ENCODE measurements around the gene OPN4.

OPN4 gene

DNA sequence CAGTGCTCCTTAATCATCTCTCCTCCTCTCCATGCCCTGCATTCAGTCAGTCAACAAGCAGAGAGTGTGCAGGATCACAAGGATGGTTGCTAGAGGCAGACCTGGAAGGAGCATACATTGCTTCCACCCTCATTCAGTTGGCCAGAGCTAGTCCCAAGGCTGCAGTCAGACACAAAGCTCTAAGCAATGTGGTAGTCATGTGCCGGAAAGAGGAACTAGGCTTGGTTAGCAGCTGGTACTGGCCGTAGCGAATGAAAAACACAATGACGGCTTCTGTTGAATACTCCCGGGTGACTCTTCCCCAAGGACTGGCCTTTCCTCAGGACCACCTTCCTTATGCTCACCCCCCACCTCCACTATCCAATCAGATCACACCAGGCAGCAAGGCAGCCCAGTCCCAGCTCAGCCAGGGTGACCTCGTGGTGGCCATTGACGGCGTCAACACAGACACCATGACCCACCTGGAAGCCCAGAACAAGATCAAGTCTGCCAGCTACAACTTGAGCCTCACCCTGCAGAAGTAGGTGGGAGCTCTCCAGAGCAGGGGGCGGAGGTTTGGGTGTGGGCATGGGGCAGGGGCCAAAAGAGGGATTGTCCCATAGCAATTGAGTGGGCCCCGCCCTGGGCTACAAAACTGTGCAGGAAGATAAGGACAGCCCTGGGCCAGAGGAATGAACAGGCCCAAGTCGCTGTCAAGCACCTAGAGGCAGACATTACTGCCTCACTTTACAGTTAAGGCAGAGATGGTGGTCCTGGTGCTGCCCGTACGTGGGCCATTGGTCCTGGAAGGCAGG, 24.8 kb downstream of the OPN4 start:
- no peak for DNase-seq (ENCODE audit: low read depth in 3 of 3)

DNA sequence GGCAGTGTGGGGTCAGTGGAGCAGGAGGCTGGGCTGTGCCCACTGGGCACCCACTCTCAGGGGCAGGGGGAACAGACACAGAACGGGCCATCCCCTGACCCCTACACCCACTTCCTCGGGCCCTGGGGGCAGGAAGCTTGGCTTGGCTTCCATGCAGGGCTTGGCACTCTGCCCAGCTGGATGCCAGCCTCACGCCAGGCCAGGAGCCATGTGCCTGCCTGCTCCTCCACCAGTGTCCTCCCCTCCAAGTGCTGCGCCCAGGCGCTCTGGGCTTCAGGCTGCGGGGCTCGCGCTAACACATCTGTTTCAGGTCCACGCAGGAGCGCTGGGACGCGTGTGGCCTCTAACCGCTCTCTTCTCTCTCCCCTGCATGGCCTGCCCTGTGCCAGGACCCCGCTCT, 26.7 kb downstream of the OPN4 start:
- DNase-seq (ENCODE audit: low read depth in 3 of 3) = no peak

DNA sequence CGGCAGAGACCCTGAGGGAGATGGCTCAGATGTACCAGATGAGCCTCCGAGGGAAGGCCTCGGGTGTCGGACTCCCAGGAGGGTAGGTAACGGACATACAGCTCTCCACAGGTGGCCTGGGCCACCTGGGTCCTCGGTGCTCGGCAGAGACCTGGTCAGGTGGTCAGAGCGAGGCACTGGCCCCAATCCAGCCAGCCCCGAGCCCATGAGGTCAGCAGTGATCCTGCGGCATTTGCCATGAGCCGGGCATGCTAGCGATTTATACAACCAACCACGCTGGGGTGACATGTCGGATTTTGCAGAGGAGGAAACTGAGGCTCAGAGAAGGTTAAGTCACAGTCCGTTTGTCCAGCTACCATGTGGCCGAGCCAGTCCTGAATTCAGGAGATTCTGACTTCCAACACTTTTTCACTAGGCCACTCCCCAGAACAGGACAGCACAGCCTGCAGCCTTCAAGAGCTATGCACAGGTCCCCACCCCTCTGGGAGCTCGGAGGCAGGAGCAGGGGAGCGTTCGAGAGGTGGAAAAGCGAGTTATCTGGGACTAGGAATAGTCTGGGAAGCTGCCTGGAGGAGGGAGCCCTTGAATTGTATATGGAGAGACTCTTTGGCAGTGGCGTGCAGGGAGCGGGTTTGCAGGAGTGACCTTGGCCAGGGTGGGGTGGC, 27.5 kb downstream of the OPN4 start:
- DNase-seq (ENCODE audit: low read depth in 3 of 3) = no peak

DNA sequence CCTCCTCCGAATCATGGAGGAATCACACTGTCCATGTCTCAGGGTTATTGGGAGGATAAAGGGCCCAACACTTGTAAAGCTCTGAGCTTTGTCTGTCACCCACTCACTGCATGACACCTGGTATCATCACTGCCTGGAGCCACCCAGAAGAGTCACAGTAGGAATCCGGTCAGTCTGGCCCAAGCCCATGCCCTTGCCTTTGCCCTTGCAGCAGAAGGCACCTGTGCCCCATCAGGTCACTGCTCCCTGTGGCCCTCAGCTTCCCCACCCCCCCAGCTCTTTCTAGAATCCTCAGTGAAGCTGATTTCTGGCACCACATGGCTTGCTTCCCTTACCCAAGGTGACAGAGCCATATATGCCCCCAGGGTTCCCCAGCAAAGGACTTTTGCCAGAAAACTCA, 28.3 kb downstream of the OPN4 start:
- DNase-seq (ENCODE audit: low read depth in 3 of 3) = no peak

DNA sequence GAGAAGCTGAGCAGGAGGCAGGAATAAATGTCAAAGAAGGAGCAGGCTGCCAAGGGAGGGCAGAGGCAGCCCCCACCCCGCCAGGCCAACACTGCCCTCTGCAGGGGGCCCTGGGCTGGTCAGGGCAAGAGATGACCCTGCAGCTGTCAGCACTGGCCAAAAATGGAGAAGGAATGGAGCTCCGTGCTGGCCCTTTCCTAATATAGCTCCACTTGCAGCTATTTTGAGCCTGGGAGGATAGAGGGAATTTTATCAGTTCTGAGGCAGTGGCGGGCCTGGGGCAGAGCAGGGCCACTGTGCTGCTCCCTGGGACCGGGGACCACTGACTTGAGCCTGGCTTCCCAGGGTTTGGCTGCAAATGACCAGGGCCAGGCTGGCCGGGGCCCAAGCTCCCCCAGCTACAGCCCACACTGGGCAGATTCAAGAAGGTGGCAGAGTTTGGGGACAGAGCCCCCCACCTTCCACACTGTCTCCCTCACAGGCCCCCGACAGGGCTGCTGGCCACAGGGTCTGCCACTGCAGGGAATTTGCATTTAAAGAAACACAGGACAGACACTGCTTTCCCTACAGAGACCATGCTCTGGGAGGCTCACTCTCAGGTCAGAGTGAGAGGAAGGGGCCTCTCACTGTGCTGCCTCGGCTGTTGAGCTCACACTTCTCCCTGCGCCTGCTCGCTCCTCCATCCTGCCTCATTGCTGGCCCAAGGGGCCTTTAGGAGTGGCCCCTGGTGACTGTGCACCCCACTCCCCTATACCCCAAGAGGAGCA, 30.2 kb downstream of the OPN4 start:
- DNase-seq (ENCODE audit: low read depth in 3 of 3) = no peak

DNA sequence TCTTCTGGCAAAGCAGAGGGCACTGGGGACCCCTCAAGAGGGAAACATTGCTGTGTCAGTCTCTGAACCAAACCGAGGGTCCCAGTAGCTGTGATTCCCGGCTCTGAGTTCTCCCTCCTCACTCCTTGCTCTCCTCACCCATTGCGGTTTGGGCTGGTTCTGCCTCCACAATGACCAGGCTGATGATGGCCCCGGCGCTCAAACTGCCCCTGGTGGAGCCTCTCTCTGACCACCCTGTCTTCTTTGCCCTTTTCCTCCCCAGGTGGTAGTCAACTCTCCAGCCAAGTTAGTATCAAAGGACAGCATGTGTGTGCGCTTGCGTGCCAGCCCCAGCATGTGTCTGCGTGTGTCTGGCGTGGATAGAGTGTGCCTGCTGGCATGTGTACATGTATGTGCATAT, 31.1 kb downstream of the OPN4 start:
- no peak for DNase-seq (ENCODE audit: low read depth in 3 of 3)

DNA sequence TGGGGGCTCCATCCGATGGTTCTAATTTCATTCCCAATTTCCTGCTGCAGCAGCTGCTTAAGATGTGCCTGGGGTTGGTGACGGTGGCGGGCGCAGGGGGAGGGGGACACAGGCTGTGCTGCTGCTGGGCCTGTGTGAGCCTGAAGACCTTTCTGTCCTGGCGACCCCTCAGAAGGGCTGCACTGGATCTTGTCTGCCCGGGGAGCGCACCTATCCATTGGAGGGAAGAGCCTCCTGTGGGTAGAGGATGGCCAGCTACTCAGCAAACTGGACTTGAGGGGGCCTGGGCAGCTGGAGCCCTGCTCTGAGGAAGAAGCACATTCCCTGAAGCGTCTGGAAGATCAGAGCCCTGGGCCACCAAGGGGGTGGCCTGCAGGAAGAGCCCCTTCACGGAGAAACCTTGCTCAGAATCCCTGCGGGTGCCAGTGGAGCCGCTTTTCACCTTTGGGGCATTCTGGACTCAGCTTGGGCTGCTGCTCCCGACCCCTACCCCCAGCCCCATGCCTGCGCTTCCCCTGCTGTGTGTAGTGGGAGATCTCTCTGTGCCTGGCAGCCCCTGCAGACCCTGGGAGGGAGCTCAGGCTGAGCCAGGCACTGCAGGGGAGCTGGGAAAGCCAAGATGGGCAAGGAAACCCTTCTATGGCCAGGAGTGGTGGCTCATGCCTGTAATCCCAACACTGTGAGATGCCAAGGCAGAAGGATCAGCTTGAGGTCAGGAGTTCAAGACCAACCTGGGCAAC, 31.7 kb downstream of the OPN4 start:
- no peak for DNase-seq (ENCODE audit: low read depth in 3 of 3)

DNA sequence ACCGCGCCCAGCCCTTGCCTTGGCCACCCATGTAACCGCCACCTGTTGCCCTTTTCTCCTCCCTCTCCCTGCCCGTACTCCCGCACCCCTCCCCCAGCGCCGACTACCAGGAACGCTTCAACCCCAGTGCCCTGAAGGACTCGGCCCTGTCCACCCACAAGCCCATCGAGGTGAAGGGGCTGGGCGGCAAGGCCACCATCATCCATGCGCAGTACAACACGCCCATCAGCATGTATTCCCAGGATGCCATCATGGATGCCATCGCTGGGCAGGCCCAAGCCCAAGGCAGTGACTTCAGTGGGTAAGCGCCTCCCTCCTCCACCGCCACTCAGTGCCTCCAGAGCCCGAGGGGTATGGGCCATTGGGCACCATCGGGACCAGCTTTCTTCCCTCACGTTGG, 32.6 kb downstream of the OPN4 start:
- DNase-seq (ENCODE audit: low read depth in 3 of 3) = no peak

DNA sequence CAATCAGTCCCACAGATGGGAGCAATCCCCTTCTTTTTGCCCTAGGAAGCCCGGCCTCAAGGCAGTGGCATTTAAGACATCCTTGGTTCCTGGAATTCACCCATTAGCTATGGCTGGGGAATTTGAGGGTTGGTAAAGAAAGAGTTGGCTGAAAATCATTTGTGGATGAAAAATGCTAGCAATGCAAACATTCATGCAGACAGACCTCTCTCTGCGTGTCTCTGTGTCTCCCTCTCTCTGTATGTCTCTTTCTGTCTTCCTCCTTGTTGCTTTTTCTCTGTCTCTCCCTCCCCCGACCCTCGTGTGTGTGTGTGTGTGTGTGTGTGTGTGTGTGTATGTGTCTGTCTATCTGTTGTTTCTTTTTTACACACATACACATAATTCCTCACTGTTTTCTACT, 33.4 kb downstream of the OPN4 start:
- DNase-seq (ENCODE audit: low read depth in 3 of 3) = no peak

DNA sequence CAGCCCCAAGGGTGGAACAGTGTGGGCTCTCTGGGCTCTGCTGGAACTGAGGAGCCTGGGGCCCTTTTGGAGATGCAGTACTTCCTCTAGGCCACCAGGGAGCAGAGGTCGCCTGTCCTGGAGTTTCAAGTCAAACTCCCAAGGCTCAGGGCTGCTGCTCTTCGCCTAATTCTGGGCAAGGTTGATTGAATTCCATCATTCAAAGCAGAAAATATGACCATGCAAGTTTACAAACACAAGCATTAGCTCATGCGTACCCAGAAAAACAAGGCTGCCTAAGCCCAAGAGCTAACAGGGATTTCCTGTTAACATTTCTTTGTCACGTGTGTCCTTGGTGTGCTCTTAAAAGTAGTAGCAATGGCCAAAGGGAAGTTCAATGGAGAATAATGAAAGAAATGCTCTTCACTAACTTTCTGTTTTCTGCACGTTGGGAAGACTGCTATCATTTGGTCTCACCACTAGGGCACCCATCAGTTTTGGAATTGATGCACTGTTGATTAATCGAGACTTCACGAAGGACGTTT, 34.1 kb downstream of the OPN4 start:
- DNase-seq (ENCODE audit: low read depth in 3 of 3) = peak; percentile 17 to 33 (median 27)

DNA sequence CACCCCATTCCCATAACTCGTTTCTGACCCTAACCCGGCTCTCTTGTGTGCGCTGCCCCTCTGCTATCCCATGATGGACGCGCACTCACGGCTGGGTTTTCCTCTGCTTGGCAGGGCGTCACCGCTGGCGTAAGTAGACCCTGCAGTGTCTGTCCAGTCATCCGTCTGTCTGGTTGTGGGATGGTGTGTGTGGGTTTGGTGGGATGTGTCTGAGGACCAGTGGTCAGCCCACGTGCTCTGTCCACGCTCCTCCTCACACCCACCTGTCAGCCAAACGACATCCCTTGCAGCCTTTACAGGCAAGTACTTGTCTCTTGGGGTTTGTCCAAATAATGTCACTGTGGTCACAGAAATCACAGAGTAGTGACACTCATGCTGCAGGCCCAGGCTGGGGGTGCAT, 34.8 kb downstream of the OPN4 start:
- no peak for DNase-seq (ENCODE audit: low read depth in 3 of 3)

DNA sequence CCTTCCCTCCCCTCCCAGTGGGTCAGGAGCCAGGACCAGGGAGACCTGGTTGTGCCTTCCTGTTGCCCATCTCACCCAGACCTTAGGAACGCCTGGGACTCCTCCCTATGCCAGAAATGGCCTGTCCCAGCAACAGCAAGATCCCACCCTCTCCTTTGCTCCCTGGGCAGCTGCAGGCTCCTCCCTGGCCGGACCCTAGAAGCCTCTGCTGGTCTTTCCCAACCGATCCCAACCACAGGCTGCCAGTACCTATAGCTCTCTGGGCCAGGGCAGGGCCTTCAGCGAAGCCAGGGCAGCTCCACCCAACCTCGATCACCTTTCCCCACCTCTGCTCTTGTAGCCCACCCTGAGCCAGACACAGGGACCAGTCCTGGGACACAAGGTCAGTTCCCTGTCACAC, 35.9 kb downstream of the OPN4 start:
- DNase-seq (ENCODE audit: low read depth in 3 of 3) = no peak

DNA sequence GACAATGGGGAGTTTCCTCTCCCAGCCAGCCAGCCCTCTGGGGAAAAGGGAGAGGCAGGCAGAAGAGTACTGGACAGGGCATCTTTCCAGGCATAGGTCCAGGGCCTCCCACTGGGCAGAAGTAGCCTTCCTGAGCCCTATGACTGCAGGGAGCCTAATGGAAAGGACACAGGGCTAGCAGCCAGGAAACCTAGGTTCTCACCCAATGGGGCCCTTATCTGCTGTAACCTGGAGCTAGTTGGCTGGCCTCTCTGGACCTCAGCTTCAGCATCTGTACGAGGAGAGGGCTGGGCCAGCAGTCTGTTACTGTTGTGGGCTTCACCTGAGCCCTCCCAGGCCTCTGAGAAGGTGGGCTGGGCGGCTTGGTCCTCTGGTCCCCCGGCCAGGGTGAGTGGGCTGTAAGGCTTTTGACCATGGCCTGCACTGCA, 36.3 kb downstream of the OPN4 start:
- DNase-seq (ENCODE audit: low read depth in 3 of 3) = no peak

DNA sequence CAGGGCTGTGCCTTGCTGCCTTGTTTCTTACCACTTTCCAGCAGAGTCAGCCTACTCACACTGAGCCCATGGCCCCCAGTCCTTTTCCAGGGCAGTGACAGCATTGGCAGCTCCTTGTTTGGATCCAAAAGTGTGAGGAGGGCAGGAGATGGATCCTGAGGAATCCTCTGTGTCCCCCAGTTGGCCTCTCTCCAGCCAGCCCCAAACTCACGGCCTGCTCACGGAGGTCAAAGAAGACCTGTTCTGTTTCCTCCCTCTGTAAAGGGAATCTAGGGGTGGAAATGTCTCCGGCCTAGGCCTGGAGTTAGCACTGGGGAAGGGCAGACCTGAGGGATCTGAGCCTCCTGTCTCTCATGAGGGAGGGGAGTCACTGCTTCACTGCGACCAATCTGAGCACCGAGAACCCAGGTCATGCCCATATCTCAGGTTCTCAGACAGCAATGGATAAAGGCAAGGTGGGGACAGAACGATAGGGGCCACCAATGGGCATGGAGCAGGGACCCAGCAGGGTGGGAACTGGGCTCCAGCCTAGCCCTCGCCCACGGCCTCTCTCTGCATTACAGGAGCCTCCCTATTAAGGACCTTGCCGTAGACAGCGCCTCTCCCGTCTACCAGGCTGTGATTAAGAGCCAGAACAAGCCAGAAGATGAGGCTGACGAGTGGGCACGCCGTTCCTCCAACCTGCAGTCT, 37.1 kb downstream of the OPN4 start:
- no peak for DNase-seq (ENCODE audit: low read depth in 3 of 3)

DNA sequence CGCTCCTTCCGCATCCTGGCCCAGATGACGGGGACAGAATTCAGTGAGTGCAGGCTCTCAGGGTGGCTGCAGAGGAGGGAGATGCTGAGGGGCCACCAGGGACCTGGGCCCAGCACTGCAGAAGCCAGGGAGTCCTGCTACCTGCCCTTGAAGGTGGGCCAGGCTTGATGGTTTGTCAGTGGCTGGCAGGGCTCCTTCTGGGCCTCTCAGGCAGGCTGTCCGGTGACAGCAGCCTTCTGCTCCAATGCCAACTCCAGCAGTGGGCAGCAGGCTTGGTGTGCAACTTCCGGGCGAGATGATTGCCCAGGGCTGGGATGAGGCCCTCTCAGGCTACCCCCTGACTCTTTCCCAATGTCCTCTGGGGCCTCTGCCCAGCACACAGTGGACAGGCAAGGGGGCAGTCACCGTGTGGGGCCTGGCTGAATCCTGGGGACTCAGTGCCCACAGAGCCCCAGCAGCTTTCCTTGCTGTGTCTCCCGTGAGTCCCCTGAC, 37.7 kb downstream of the OPN4 start:
- DNase-seq (ENCODE audit: low read depth in 3 of 3) = no peak

DNA sequence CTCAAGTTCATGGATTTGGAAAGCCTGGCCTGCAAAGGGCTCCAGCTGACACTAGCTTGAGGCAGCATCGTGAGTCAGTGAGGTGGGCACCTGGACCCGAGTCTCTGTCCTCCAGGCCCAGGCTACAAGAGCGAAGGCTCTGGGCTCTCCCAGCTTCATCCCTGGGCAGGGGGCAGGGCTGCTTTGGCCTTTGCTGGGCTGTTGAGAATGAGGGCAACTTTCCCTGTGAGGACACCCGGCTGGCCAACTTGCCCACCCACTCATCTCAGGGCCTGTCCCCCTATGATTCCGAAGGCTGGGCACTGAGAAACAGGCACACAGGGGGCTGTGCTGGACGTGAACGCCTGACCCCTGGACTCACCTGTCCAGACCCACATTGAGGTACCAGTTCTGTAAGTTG, 38.3 kb downstream of the OPN4 start:
- no peak for DNase-seq (ENCODE audit: low read depth in 3 of 3)

DNA sequence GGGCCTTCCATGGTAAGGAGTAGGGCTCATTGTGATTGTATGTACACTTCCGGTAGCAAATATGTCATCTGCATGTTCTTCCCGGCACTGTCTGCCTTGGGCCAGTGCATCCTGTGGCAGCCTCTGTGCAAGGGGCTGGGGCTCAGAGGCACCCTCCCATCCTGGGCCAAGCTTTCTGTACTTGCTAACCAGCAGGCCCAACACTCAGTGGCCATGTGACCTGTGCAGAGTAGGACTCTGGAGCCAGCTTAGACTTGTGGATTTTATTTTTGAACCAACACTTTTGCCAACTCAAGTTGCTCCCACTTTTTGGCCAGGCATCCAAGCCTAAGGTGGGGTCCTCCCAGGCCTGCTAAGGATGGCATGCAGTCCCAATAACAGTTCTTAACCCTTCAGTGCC, 38.9 kb downstream of the OPN4 start:
- DNase-seq (ENCODE audit: low read depth in 3 of 3) = no peak

DNA sequence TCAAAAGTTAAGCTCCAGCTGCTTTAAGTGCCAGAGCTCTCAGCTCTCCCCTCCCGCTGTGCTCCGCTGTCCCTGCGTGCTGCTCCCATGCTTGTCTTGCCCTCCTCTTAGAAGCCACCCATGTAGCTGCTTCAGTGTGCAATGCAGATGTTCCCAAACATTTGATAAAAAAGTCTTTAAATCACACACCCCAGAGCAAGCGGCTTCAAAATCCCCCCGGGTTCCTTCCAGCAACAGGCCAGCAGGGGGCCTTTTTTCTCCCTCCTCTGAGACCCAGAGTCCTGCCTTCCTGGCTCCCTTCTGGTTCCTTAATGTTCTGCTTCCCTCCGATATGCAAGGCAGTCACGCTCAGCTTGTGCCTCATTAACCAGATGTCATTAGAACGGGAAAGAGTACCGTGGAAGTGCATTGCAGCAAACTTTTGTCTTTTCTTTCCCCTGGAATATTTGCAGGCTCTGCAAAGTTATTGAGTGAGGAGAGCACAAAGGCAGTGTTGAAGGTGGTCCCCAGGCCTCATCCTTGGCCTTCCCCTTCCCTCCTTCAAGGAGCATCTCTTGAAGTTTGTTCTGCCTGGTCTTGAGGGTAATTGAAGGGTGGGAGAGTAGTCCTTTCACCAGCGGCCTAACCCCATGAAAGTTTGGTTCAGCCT, 39.5 kb downstream of the OPN4 start:
- DNase-seq (ENCODE audit: low read depth in 3 of 3) = peak in 1 of 3 donors; percentile 13

DNA sequence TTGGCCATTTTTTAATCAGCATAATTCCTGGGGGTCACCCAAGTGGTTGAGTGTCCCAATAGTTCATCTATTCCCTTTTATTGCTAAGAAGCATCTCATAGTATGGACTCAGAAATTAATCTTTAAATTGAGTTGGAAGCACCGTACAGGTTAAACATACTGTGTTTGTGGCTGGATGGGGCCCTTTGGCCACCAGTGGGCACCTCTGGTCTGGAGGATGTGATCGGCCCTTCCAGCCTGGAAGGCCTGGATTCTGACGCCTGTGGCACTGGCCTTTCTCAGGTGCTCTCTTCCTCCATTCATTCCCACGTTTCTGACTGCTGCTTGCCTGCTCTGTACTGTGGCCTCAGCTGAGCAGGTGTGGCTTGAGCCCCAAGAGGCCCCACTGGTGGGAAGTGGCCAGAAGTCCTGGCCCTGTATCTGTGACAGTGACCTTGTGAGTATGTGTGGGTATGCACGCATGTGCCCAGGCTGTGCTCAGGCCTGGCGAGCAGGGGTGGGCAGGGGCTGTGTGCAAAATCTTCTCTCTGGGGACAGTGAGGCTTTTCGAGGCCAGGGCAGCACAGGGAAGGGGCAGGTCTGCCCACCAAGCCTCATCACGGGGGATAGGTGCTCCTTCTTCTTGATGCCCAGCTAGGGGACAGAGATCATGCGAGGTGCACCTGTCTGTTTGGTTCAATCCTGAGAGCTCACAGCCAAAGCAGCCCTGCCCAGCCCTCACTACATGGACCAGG, 44.0 kb downstream of the OPN4 start:
- DNase-seq (ENCODE audit: low read depth in 3 of 3) = no peak

DNA sequence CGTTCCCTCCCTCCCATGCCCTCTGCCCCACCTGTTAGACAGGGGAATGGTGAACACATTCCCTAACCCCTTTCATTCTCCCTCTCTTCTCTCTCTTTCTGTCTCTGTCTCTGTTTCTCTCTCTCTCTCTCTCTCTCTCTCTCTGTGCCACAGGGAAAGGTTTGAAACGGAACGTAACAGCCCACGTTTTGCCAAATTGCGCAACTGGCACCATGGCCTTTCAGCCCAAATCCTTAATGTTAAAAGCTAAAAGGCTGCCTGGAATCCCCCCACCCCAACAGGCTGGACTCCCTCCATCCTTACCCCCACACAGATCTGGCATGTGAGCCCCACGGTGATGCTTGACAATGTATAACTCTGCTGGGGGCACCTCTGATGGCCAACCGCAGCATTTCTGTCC, 44.8 kb downstream of the OPN4 start:
- DNase-seq (ENCODE audit: low read depth in 3 of 3) = no peak

Measured in stimulated activated CD4-positive, alpha-beta T cell treated with anti-CD3 and anti-CD28 coated beads, TNF-alpha, amount 100 ng/mL, for 48 hours (primary cell).